ENCODE measurements around the gene HAPSTR1. TPM values are rescaled to one million over a fixed set of nuclear protein-coding genes. Genes with fewer than 3 reads are reported as not detected.

HAPSTR1 gene
- total and polyA plus RNA-seq, 2 of the 13 experiments (the other 11 are each of a cell fraction or from before 2014, with no cell fraction given) = 25.2 to 83.2 TPM

- TF ChIP-seq TOPORS (CRISPR knock-in tag; IDR thresholded peaks at IDR 0.05) (no peak), ZNF354B (CRISPR knock-in tag; IDR thresholded peaks at IDR 0.05) (0 out of 2 replicates have a peak, but pooled peaks have one; percentile 31), ZNF12 (CRISPR knock-in tag; IDR thresholded peaks at IDR 0.05) (0 out of 2 replicates have a peak, but pooled peaks have one; percentile 23), NFYC (CRISPR knock-in tag; IDR thresholded peaks at IDR 0.05) (peak; percentile 83), PHF21A (CRISPR knock-in tag; IDR thresholded peaks at IDR 0.05) (peak; percentile 24; the same call in 1 of the 2 replicates), SATB2 (CRISPR knock-in tag; IDR thresholded peaks at IDR 0.05) (no peak), MLX (CRISPR knock-in tag; IDR thresholded peaks at IDR 0.05) (peak; percentile 23; the same call in 1 of the 2 replicates), SRSF9 (IDR thresholded peaks at IDR 0.05; ENCODE audit: borderline replicate concordance, insufficient read depth, low read depth, low read length, poor library complexity, severe bottlenecking) (no peak), ZNF619 (CRISPR knock-in tag; IDR thresholded peaks at IDR 0.05) (peak; percentile 72; the same call in 1 of the 2 replicates), ZSCAN12 (CRISPR knock-in tag; IDR thresholded peaks at IDR 0.05) (no peak), STAT5B (CRISPR knock-in tag; IDR thresholded peaks at IDR 0.05) (no peak), RARG (CRISPR knock-in tag; IDR thresholded peaks at IDR 0.05; ENCODE audit: low read depth) (no peak), HNF1B (CRISPR knock-in tag; IDR thresholded peaks at IDR 0.05) (peak; percentile 21; the same call in 1 of the 2 replicates), RARA (CRISPR knock-in tag; IDR thresholded peaks at IDR 0.05) (0 out of 2 replicates have a peak, but pooled peaks have one; percentile 13), PATZ1 (CRISPR knock-in tag; IDR thresholded peaks at IDR 0.05) (peak; percentile 37; the same call in 1 of the 2 replicates), SMAD1 (CRISPR knock-in tag; IDR thresholded peaks at IDR 0.05; ENCODE audit: borderline replicate concordance, low read depth) (0 out of 2 replicates have a peak, but pooled peaks have one; percentile 52), NCOA5 (CRISPR knock-in tag; IDR thresholded peaks at IDR 0.05) (no peak), HBP1 (CRISPR knock-in tag; IDR thresholded peaks at IDR 0.05; ENCODE audit: low read depth) (no peak), ZNF296 (CRISPR knock-in tag; conservative IDR thresholded peaks at IDR 0.05) (no peak), HMGXB4 (CRISPR knock-in tag; IDR thresholded peaks at IDR 0.05; ENCODE audit: borderline replicate concordance in 1 of 2, low read depth in 1 of 2) (no peak; a peak in 1 of 4 replicates)
These were observed 38.3 kb upstream of the HAPSTR1 start (continued) for GRCh38 chr16:9053006-9053601.
